Breast epithelium (tissue), 3 donors: ENCODE data around the gene ANKH.

Experiments used
- CTCF ChIP-seq, 3 donors: fragments of 450-650 bp; IDR thresholded peaks; one replicate each; pipeline ENCODE4 v1.5.1; 2016 to 2017; ENCODE audit warnings: antibody characterized with exemption in 3 of 3, mild to moderate bottlenecking in 3 of 3, moderate library complexity in 3 of 3
- POLR2AphosphoS5 ChIP-seq, 3 donors: sonication (generic); formaldehyde crosslinking; IDR thresholded peaks; one replicate each; pipeline ENCODE4 v1.6.1; 2017; ENCODE audit warnings: antibody characterized with exemption in 3 of 3

- TF ChIP-seq CTCF (IDR thresholded peaks at IDR 0.05): no peak
- no peak for TF ChIP-seq POLR2AphosphoS5 (IDR thresholded peaks at IDR 0.05)
Observed at GRCh38 chr5:14850419-14851049, 21.0 kb downstream of the ANKH start.
